GM19099 (cell line): ENCODE data around the gene IPO11.

Experiments
- POLR2A ChIP-seq: IDR thresholded peaks from 3 replicates; pipeline ENCODE4 v1.6.1; 2011; ENCODE audit warnings: low read depth; ENCODE audit not compliant: insufficient read length; ENCODE audit errors: extremely low read depth

Gene IPO11

DNA sequence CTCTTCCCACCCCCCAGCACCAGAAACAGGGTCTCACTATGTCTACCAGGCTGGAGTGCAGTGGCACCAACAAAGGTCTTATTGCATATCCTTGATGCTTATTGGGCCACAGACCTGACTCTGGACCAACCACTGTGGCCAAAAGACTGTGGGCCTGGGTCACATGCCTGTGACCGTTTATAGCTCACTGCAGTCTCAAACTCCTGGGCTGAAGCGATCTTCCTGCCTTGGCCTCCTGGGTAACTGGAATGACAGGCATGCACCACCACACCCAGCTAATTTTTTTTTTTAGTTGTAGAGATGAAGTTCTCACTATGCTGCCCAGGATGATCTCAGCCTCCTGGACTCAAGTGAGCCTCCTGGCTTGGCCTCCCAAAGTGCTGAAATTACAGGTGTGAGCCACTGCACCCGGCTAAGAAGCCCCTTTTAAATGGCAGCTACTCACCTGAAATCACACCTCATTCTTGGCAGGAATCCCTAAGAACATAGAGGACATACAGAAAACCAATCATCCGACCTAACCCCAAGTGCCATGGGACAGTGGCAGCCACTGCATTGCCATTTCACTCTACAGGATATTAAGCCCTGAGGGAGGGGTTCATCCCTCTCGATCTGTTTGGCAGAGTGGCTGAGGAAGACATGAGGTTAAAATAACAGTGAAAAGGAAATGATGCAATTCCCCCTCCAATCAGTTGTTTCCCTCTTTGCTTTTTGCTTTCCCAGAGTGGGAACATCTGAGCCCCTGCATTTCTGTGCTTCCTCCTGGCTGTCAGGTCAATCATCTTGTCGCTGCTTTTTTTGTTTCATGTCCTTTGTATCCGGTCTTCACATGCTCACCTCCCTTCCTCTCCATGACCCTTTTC lies 240.7 kb downstream of the IPO11 start:
- TF ChIP-seq POLR2A = no peak

DNA sequence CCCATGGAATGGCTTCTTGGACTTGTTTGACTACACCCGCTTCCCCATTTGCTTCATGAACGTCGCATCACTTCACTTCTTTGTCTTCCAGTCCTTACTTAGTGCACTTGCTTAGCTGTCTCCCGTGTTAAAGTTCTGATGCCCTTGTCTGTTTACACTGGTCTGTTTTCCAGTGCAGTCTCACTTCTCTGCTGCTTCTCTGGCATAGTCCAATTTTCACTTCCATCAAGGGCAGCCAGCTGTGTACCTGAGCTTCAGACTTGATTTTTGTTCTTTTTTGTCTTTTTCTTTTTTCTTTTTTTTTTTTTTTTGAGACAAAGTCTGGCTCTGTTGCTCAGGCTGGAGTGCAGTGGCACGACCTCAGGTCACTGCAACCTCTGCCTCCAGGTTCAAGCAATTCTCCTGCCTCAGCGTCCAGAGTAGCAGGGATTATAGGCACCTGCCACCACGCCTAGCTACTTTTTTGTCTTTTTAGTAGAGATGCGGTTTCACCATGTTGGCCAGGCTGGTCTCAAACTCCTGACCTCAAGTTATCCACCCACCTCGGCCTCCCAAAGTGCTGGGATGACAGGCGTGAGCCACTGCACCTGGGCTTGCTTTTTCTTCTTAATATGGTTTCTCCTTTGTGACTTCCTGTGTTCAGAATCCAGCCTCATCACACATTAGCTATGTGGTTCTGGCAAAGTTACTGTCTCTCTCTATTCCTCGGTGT lies 241.5 kb downstream of the IPO11 start:
- no peak for TF ChIP-seq POLR2A

DNA sequence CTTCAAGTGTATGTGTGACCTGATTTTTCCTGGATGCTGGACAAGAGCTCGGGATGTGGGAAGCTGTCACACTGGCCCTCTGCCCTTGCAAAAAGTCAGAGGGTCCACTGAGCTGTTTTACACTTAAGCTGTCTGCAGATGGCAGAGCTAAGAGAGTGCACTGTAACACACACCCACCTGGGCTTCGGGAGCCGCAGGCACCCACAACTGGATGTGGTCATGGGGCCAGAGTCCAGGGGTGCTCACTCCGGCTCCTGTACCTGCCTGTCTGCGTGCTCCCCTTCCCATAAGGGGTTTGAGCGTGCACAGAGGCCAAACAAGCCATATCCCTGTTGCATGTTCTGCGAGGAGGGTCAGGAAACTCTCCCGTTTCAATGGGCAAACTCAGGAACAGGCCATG lies 248.6 kb downstream of the IPO11 start:
- no peak for TF ChIP-seq POLR2A

DNA sequence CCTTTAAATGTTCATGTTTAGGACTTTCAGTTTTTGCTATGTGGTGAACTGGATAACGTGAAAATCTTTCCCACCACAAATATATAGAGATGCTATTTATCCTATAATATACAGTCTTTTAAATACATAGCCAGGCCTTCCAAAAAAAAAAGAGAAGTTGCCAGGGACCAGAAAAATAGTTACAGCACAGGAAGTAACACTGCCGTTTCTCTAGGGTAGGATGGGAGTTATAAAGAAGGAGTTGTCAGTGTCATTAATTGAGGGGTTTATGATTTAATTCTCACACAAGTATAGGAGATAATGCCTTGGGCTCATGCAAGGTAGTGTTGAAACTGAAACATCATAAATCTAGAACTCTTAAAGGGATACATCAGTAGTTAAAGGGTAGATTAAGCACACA lies 250.0 kb downstream of the IPO11 start:
- TF ChIP-seq POLR2A = no peak

DNA sequence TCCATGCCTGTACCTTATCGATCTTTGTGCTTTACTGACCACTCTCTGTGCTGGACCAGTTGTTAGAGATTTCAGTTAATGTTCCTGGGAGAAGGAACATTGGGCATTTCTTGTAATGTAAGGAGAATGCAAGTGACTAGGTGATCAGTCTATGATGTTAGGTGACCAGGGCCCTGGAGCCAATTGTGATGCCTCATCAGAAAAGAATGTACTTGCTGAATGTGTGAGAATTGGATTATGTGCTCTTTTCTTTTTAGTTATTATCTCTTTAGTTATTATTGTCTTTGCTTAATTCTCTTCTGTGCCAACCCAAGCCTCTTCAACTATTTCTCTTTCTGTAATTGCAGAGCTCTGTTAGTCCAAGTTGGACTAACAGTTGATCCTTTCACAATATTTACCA lies 258.9 kb downstream of the IPO11 start:
- TF ChIP-seq POLR2A = no peak
